ENCODE results near the gene TRANK1.

Gene TRANK1

GRCh38 chr3:36813305-36813704, 131.5 kb downstream of the TRANK1 start:
- no peaks in the 10 kb centered on the region for H3K36me3 ChIP-seq (ENCODE audit: control insufficient read depth, insufficient read depth, low read length)
- H3K4me1 ChIP-seq (ENCODE audit: control insufficient read depth, insufficient read depth, low read length) = no peaks in the 10 kb centered on the region; the same call in 1 of the 2 replicates
- no peak overlapping the region for H3K9ac ChIP-seq (ENCODE audit: low read length)
- no peak overlapping the region for H3K27ac ChIP-seq (ENCODE audit: low read depth, low read length)
- H3K9me3 ChIP-seq (ENCODE audit: control insufficient read depth, insufficient read depth, low read depth, low read length) = no peaks in the 10 kb centered on the region
- H3K4me3 ChIP-seq (ENCODE audit: low read depth, low read length) = no peak overlapping the region
- no peaks in the 10 kb centered on the region; the same call in 1 of the 2 replicates for H3K27me3 ChIP-seq (ENCODE audit: control insufficient read depth, insufficient read depth, low read length)

- Histone ChIP-seq H3K4me3 (ENCODE audit: low read depth, low read length) (no peak overlapping the region), H3K9ac (ENCODE audit: low read length) (no peak overlapping the region), H3K9me3 (ENCODE audit: control insufficient read depth, insufficient read depth, low read depth, low read length) (no peaks in the 10 kb centered on the region), H3K36me3 (ENCODE audit: control insufficient read depth, insufficient read depth, low read length) (no peaks in the 10 kb centered on the region), H3K4me1 (ENCODE audit: control insufficient read depth, insufficient read depth, low read length) (no peaks in the 10 kb centered on the region; the same call in 1 of the 2 replicates), H3K27ac (ENCODE audit: low read depth, low read length) (no peak overlapping the region), H3K27me3 (ENCODE audit: control insufficient read depth, insufficient read depth, low read length) (no peaks in the 10 kb centered on the region; the same call in 1 of the 2 replicates)
Measured at GRCh38 chr3:36812240-36812639, 132.6 kb downstream of the TRANK1 start.

- Histone ChIP-seq H3K27me3 (ENCODE audit: control insufficient read depth, insufficient read depth, low read length) (no peaks in the 10 kb centered on the region; the same call in 1 of the 2 replicates), H3K9ac (ENCODE audit: low read length) (no peak overlapping the region), H3K27ac (ENCODE audit: low read depth, low read length) (no peak overlapping the region), H3K4me1 (ENCODE audit: control insufficient read depth, insufficient read depth, low read length) (no peaks in the 10 kb centered on the region; the same call in 1 of the 2 replicates), H3K4me3 (ENCODE audit: low read depth, low read length) (no peak overlapping the region), H3K36me3 (ENCODE audit: control insufficient read depth, insufficient read depth, low read length) (no peaks in the 10 kb centered on the region), H3K9me3 (ENCODE audit: control insufficient read depth, insufficient read depth, low read depth, low read length) (no peaks in the 10 kb centered on the region)
Measured at GRCh38 chr3:36811768-36812167, 133.1 kb downstream of the TRANK1 start.

DNA sequence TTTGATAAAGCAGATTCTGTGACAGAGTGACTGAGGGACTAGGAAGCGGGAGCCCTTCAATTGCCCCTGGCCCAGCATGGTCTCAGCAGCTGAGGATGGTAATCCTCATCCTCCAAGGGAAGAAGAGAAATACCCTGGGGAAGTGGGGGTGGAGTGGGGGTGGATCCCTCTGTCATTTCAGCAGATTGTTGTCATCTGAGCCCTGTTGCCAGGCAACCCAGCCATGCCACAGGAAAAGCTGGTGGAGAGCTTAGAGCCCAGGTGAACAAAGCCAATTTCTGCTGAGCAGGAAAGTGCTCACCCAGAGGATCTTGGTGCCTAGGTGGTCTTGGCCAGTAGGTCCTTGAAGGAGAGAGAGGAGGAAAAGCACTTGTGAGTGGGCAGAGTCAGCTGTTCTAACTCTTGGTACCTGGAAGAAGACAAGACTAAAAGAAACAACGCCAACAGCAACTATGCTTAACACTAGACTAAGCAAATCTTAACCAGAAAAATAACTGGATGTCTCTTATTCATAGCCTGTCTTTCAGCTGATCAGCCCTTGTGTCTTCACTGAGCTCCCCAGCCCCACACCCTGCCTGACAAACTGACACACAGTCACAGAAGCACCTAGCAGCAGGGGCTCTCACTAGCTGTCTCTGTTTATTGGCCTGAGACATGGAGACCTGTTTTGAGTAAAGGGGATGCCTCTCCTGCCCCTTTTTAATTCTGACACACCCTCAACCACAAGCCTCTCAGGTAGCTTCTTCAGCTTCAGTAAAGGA, 140.4 kb downstream of the TRANK1 start:
- no peak overlapping the region for H3K9ac ChIP-seq (ENCODE audit: low read length)
- no peaks in the 10 kb centered on the region for H3K36me3 ChIP-seq (ENCODE audit: control insufficient read depth, insufficient read depth, low read length)
- H3K27ac ChIP-seq (ENCODE audit: low read depth, low read length) = no peak overlapping the region
- H3K9me3 ChIP-seq (ENCODE audit: control insufficient read depth, insufficient read depth, low read depth, low read length) = peaks cover 5% of the 10 kb centered on the region; the same call in 1 of the 2 replicates
- no peak overlapping the region for H3K4me3 ChIP-seq (ENCODE audit: low read depth, low read length)
- H3K4me1 ChIP-seq (ENCODE audit: control insufficient read depth, insufficient read depth, low read length) = peaks cover 9% of the 10 kb centered on the region
- H3K27me3 ChIP-seq (ENCODE audit: control insufficient read depth, insufficient read depth, low read length) = no peaks in the 10 kb centered on the region

- Histone ChIP-seq H3K9ac (ENCODE audit: low read length) (no peak overlapping the region), H3K4me1 (ENCODE audit: control insufficient read depth, insufficient read depth, low read length) (peaks cover 9% of the 10 kb centered on the region), H3K27ac (ENCODE audit: low read depth, low read length) (no peak overlapping the region), H3K9me3 (ENCODE audit: control insufficient read depth, insufficient read depth, low read depth, low read length) (peaks cover 5% of the 10 kb centered on the region; the same call in 1 of the 2 replicates), H3K4me3 (ENCODE audit: low read depth, low read length) (no peak overlapping the region), H3K27me3 (ENCODE audit: control insufficient read depth, insufficient read depth, low read length) (no peaks in the 10 kb centered on the region), H3K36me3 (ENCODE audit: control insufficient read depth, insufficient read depth, low read length) (no peaks in the 10 kb centered on the region)
Measured at GRCh38 chr3:36803091-36803791, 141.6 kb downstream of the TRANK1 start.

GRCh38 chr3:36800533-36801116, 144.2 kb downstream of the TRANK1 start:
- Histone ChIP-seq H3K36me3 (ENCODE audit: control insufficient read depth, insufficient read depth, low read length) (no peaks in the 10 kb centered on the region), H3K4me1 (ENCODE audit: control insufficient read depth, insufficient read depth, low read length) (peaks cover 9% of the 10 kb centered on the region), H3K4me3 (ENCODE audit: low read depth, low read length) (no peak overlapping the region), H3K9ac (ENCODE audit: low read length) (no peak overlapping the region), H3K27me3 (ENCODE audit: control insufficient read depth, insufficient read depth, low read length) (no peaks in the 10 kb centered on the region), H3K9me3 (ENCODE audit: control insufficient read depth, insufficient read depth, low read depth, low read length) (0 out of 2 replicates have a peak, but pooled peaks cover 2% of the 10 kb centered on the region), H3K27ac (ENCODE audit: low read depth, low read length) (no peak overlapping the region)

GRCh38 chr3:36796881-36797280, 148.0 kb downstream of the TRANK1 start:
- Histone ChIP-seq H3K4me3 (ENCODE audit: low read depth, low read length) (no peak overlapping the region), H3K27ac (ENCODE audit: low read depth, low read length) (no peak overlapping the region), H3K27me3 (ENCODE audit: control insufficient read depth, insufficient read depth, low read length) (no peaks in the 10 kb centered on the region), H3K36me3 (ENCODE audit: control insufficient read depth, insufficient read depth, low read length) (no peaks in the 10 kb centered on the region), H3K9ac (ENCODE audit: low read length) (no peak overlapping the region), H3K9me3 (ENCODE audit: control insufficient read depth, insufficient read depth, low read depth, low read length) (no peaks in the 10 kb centered on the region), H3K4me1 (ENCODE audit: control insufficient read depth, insufficient read depth, low read length) (peaks cover 9% of the 10 kb centered on the region)

GRCh38 chr3:36796161-36796560, 148.7 kb downstream of the TRANK1 start:
- H3K4me1 ChIP-seq (ENCODE audit: control insufficient read depth, insufficient read depth, low read length) = peaks cover 8% of the 10 kb centered on the region
- H3K27me3 ChIP-seq (ENCODE audit: control insufficient read depth, insufficient read depth, low read length) = no peaks in the 10 kb centered on the region
- H3K27ac ChIP-seq (ENCODE audit: low read depth, low read length) = no peak overlapping the region
- no peak overlapping the region for H3K4me3 ChIP-seq (ENCODE audit: low read depth, low read length)
- H3K36me3 ChIP-seq (ENCODE audit: control insufficient read depth, insufficient read depth, low read length) = no peaks in the 10 kb centered on the region
- no peaks in the 10 kb centered on the region for H3K9me3 ChIP-seq (ENCODE audit: control insufficient read depth, insufficient read depth, low read depth, low read length)
- H3K9ac ChIP-seq (ENCODE audit: low read length) = no peak overlapping the region

- H3K27me3 ChIP-seq (ENCODE audit: control insufficient read depth, insufficient read depth, low read length) = peaks cover 4% of the 10 kb centered on the region; the same call in 1 of the 2 replicates
- H3K4me1 ChIP-seq (ENCODE audit: control insufficient read depth, insufficient read depth, low read length) = peaks cover 3% of the 10 kb centered on the region
- H3K27ac ChIP-seq (ENCODE audit: low read depth, low read length) = no peak overlapping the region
- no peak overlapping the region for H3K9ac ChIP-seq (ENCODE audit: low read length)
- no peak overlapping the region for H3K4me3 ChIP-seq (ENCODE audit: low read depth, low read length)
- no peaks in the 10 kb centered on the region for H3K36me3 ChIP-seq (ENCODE audit: control insufficient read depth, insufficient read depth, low read length)
- no peaks in the 10 kb centered on the region for H3K9me3 ChIP-seq (ENCODE audit: control insufficient read depth, insufficient read depth, low read depth, low read length)
Measured at GRCh38 chr3:36795622-36796021, 149.2 kb downstream of the TRANK1 start.

DNA sequence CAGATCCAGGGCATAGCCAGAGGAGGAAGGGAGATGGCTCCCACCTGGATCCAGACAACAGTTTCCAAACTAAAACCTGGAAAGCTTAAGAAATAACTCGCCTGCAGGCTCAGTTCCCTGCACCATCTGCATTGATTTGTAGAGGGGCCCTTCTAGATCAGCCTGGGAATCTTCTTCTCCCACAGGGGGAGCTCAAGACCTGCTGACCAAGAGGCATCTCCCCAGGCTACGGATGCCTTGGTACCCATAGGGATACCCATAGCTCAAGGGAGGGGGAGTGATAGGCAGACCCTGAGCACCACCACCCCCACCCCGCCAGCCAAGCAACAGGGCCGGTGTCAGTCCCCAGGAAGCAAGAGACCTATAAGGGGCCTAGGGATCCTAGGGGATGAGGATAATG, 152.5 kb downstream of the TRANK1 start:
- no peak overlapping the region for H3K4me3 ChIP-seq (ENCODE audit: low read depth, low read length)

DNA sequence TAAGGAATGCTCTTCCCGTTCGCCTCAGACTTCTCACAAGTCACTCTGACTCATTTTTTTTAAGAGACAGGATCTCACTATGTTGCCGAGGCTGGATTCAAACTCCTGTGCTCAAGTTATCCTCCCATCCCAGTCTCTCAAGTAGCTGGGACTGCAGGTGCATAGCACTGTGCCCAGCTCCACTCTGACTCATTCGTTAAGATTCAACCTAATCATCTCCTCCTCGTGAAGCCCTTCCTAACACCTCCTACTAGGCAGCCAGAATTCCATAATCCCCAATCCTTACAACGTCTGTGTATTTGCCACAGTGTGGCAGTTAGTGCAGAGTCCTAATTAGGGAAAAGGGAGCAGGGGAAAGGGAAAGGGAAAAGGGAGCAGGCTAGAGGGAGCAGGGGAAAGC, 154.1 kb downstream of the TRANK1 start:
- Histone ChIP-seq H3K27ac (ENCODE audit: low read depth, low read length) (no peak overlapping the region), H3K9me3 (ENCODE audit: control insufficient read depth, insufficient read depth, low read depth, low read length) (no peaks in the 10 kb centered on the region), H3K4me1 (ENCODE audit: control insufficient read depth, insufficient read depth, low read length) (no peaks in the 10 kb centered on the region), H3K27me3 (ENCODE audit: control insufficient read depth, insufficient read depth, low read length) (peaks cover 8% of the 10 kb centered on the region; the same call in 1 of the 2 replicates), H3K4me3 (ENCODE audit: low read depth, low read length) (no peak overlapping the region), H3K36me3 (ENCODE audit: control insufficient read depth, insufficient read depth, low read length) (no peaks in the 10 kb centered on the region), H3K9ac (ENCODE audit: low read length) (no peak overlapping the region)

More for the DNA sequence above, 152.5 kb downstream of the TRANK1 start:
- Histone ChIP-seq H3K27ac (ENCODE audit: low read depth, low read length) (no peak overlapping the region), H3K9ac (ENCODE audit: low read length) (no peak overlapping the region), H3K27me3 (ENCODE audit: control insufficient read depth, insufficient read depth, low read length) (peaks cover 8% of the 10 kb centered on the region; the same call in 1 of the 2 replicates), H3K36me3 (ENCODE audit: control insufficient read depth, insufficient read depth, low read length) (no peaks in the 10 kb centered on the region), H3K4me1 (ENCODE audit: control insufficient read depth, insufficient read depth, low read length) (no peaks in the 10 kb centered on the region), H3K9me3 (ENCODE audit: control insufficient read depth, insufficient read depth, low read depth, low read length) (no peaks in the 10 kb centered on the region)

Measured in HUES6 (cell line).